Breast epithelium (tissue), 4 donors: ENCODE results near the gene MRPS27. TPM values are rescaled to one million over a fixed set of nuclear protein-coding genes. Genes with fewer than 3 reads are reported as not detected.

ENCODE experiments used
- DNase-seq, 2 donors: peaks; one replicate each; pipeline ENCODE4 v3.0.0-alpha.2; 2019; ENCODE audit warnings: low spot score in 2 of 2
- H3K27ac ChIP-seq, 2 donors: fragments of 200-600 bp; sonication (generic) in 1 of 2; one replicate each; pipeline ENCODE4 v1.5.1; 2016 to 2019; ENCODE audit warnings: mild to moderate bottlenecking in 1 of 2
- H3K27me3 ChIP-seq, 2 donors: fragments of 200-600 bp; sonication (generic) in 1 of 2; one replicate each; pipeline versions ENCODE4 v1.5.1 to v1.6.0; 2017 to 2019; ENCODE audit warnings: control low read depth in 1 of 2, mild to moderate bottlenecking in 1 of 2
- H3K36me3 ChIP-seq: fragments of 200-600 bp; one replicate; pipeline ENCODE4 v1.5.1; 2019
- H3K4me1 ChIP-seq, 2 donors: fragments of 200-600 bp; sonication (generic); one replicate each; pipeline ENCODE4 v1.5.1; 2016 to 2019; ENCODE audit warnings: control low read depth in 1 of 2
- H3K4me3 ChIP-seq, 3 donors: fragments of 200-600 bp; sonication (generic); 1 replicate in 2 of 3; 2 replicates in 1 of 3; pipeline ENCODE4 v1.5.1; 2016 to 2019; ENCODE audit warnings: mild to moderate bottlenecking in 3 of 3, moderate library complexity in 2 of 3
- H3K9me3 ChIP-seq, 2 donors: fragments of 200-600 bp; sonication (generic) in 1 of 2; one replicate each; pipeline ENCODE4 v1.5.1; 2016 to 2019; ENCODE audit warnings: control low read depth in 1 of 2
- POLR2A ChIP-seq: fragments of 450-650 bp; IDR thresholded peaks from one replicate; pipeline ENCODE4 v1.6.1; 2016; ENCODE audit warnings: antibody characterized with exemption, mild to moderate bottlenecking, moderate library complexity
- POLR2AphosphoS5 ChIP-seq, 3 donors: sonication (generic); formaldehyde crosslinking; IDR thresholded peaks; one replicate each; pipeline ENCODE4 v1.6.1; 2017; ENCODE audit warnings: antibody characterized with exemption in 3 of 3
- intact Hi-C: fragments of 100-400 bp; cut with DNase I; formaldehyde crosslinking; loops from one replicate; pipeline ENCODE4 v1.15.1; 2023; ENCODE audit warnings: low total_unique reads
- total RNA-seq, 3 donors: library from RNA; depleted of rRNA; stranded (reverse); fragments of >200 nt; gene quantifications; one replicate each; pipeline ENCODE4 v1.1.0, GENCODE V29; 2016
- TF ChIP-seq, protein P1 (sequence below), 3 donors: fragments of 450-650 bp; IDR thresholded peaks; one replicate each; pipeline ENCODE4 v1.5.1; 2016 to 2017; ENCODE audit warnings: antibody characterized with exemption in 3 of 3, mild to moderate bottlenecking in 3 of 3, moderate library complexity in 3 of 3

Gene MRPS27
- total RNA-seq, 3 donors from 2014 or later, result 47.8 to 71.3 (median 51.8) TPM

- Histone ChIP-seq H3K36me3 (no peaks in the 10 kb centered on the region), H3K4me1 (no peaks in the 10 kb centered on the region), H3K4me3 (no peak overlapping the region), H3K27ac (no peak overlapping the region), H3K9me3 (no peaks in the 10 kb centered on the region), H3K27me3 (no peaks in the 10 kb centered on the region)
- intact Hi-C loops, result no loop called here
- no peak for DNase-seq
- TF ChIP-seq, protein P1, sequence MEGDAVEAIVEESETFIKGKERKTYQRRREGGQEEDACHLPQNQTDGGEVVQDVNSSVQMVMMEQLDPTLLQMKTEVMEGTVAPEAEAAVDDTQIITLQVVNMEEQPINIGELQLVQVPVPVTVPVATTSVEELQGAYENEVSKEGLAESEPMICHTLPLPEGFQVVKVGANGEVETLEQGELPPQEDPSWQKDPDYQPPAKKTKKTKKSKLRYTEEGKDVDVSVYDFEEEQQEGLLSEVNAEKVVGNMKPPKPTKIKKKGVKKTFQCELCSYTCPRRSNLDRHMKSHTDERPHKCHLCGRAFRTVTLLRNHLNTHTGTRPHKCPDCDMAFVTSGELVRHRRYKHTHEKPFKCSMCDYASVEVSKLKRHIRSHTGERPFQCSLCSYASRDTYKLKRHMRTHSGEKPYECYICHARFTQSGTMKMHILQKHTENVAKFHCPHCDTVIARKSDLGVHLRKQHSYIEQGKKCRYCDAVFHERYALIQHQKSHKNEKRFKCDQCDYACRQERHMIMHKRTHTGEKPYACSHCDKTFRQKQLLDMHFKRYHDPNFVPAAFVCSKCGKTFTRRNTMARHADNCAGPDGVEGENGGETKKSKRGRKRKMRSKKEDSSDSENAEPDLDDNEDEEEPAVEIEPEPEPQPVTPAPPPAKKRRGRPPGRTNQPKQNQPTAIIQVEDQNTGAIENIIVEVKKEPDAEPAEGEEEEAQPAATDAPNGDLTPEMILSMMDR (IDR thresholded peaks at IDR 0.05), result no peak
- no peak for TF ChIP-seq POLR2A
- TF ChIP-seq POLR2AphosphoS5 (IDR thresholded peaks at IDR 0.05), result no peak
Observed at GRCh38 chr5:72351376-72351775, 31.3 kb upstream of the MRPS27 start.

DNA sequence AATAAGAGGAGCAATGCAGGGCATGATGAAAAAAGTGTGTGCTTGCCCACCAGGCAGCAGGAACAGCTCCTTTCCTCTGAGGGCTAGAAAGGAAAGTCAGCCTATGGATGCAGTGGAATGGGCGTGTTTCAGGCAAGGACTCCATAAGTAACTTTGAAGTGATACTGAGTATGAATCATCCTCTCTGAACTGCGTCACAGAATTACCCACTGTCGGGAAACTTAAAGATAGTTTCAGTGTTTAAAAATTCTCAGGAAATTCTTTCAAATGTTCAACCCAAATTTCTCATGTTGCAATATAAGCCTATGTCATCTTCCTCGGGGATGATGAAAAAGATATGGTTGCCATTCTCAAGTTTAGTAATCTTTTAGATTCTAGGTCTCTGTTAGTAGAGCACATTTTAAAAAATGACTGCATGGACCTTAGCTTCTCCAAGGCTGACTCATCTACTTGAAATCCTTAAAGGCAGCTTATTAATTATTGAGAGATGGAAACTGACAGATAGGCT is 27.8 kb upstream of the MRPS27 start:
- Histone ChIP-seq H3K9me3 (no peaks in the 10 kb centered on the region), H3K27ac (no peak overlapping the region), H3K36me3 (no peaks in the 10 kb centered on the region), H3K4me3 (no peak overlapping the region), H3K4me1 (no peaks in the 10 kb centered on the region), H3K27me3 (no peaks in the 10 kb centered on the region)
- no peak for DNase-seq
- TF ChIP-seq POLR2AphosphoS5 (IDR thresholded peaks at IDR 0.05) (no peak), POLR2A (no peak)
- TF ChIP-seq, protein P1 (IDR thresholded peaks at IDR 0.05), result no peak
- intact Hi-C loops, result no loop called here

GRCh38 chr5:72346398-72346797 is 26.4 kb upstream of the MRPS27 start:
- no peaks in the 10 kb centered on the region for H3K36me3 ChIP-seq

DNA sequence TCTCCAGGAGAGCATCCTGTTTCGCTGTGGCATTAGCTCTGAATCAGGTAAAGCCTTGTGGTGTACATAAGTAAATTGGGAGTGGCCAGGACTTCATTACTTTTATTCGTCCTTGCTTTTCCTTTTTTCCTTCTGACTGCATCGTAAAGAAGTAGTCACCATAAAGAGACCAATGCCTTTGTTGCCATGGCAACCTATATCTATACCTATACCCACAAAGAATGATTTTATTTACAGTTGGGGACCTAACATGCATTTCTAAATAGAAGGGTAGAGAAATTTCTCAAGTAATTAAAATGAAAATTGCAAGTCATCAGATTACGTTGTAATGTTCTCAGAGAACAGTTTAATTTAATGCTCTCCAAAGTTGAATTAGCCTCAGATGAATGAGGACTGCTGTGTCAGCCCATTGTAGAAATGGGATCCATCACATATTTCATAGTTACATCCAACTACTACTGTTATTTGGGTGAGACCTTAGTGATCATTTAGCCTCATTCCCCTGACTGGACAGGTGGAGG is 18.7 kb upstream of the MRPS27 start:
- intact Hi-C loops, result loop anchor here (5.0 kb wide), 1 partner anchor 621 kb away; the partner anchor contains the start of gene CARTPT
- Histone ChIP-seq H3K27me3 (no peaks in the 10 kb centered on the region), H3K4me3 (no peak overlapping the region), H3K4me1 (no peaks in the 10 kb centered on the region), H3K9me3 (no peaks in the 10 kb centered on the region), H3K27ac (no peak overlapping the region), H3K36me3 (peaks cover 4% of the 10 kb centered on the region)
- no peak for DNase-seq
- TF ChIP-seq POLR2A, result no peak
- TF ChIP-seq POLR2AphosphoS5 (IDR thresholded peaks at IDR 0.05), result no peak
- TF ChIP-seq, protein P1 (IDR thresholded peaks at IDR 0.05), result no peak

More at GRCh38 chr5:72346398-72346797, 26.4 kb upstream of the MRPS27 start:
- no peak for DNase-seq
- TF ChIP-seq POLR2AphosphoS5 (IDR thresholded peaks at IDR 0.05) (no peak), POLR2A (no peak)
- TF ChIP-seq, protein P1 (IDR thresholded peaks at IDR 0.05), result no peak
- Histone ChIP-seq H3K9me3 (no peaks in the 10 kb centered on the region), H3K27me3 (no peaks in the 10 kb centered on the region), H3K27ac (no peak overlapping the region), H3K4me3 (no peak overlapping the region), H3K4me1 (no peaks in the 10 kb centered on the region)
- intact Hi-C loops, result no loop called here

DNA sequence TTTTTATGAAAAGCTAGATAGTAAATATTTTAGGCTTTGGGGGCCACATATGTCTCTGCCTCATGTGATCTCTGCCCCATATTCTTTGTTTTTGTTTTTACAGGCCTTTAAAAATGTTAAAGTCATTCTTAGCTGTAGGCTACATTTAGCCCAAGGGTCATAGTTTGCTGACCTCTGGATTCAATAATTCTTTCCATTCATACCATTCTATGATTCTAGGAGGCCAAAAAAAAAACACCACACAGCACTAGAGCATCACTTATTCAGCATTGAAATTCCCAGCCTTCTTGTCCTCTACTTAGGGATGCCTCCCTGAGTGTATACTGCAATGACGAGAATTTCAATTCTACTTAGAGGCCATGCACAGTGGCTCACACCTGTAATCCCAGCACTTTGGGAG is 17.1 kb upstream of the MRPS27 start:
- DNase-seq, result no peak
- no peak overlapping the region for H3K4me3 ChIP-seq
- intact Hi-C loops, result loop anchor here (5.0 kb wide), 1 partner anchor 620 kb away; the partner anchor contains the start of gene CARTPT
- no peaks in the 10 kb centered on the region for H3K9me3 ChIP-seq
- H3K36me3 ChIP-seq, result peaks cover 4% of the 10 kb centered on the region
- no peaks in the 10 kb centered on the region for H3K27me3 ChIP-seq
- no peak overlapping the region for H3K27ac ChIP-seq
- TF ChIP-seq POLR2AphosphoS5 (IDR thresholded peaks at IDR 0.05), result no peak
- TF ChIP-seq, protein P1 (IDR thresholded peaks at IDR 0.05), result no peak
- no peak for TF ChIP-seq POLR2A
- H3K4me1 ChIP-seq, result no peaks in the 10 kb centered on the region
